ENCODE results near the gene AKNA. TPM values are rescaled to one million over a fixed set of nuclear protein-coding genes. Genes with fewer than 3 reads are reported as not detected.
A peak's percentile ranks its signal among the peaks of the same experiment; 100 is the strongest.
"Not testable (repeated sequence)": the region's sequence is repeated elsewhere in the genome, so short reads cannot be mapped to it uniquely, and the experiment has no call there.

The AKNA gene
- total RNA-seq, 2 donors from 2014 or later = 263 to 323 TPM

GRCh38 chr9:114328357-114328820, 59.4 kb downstream of the AKNA start:
- H3K36me3 Mint-ChIP-seq (ENCODE audit: low read depth); H3K27ac Mint-ChIP-seq; H3K4me1 Mint-ChIP-seq; ATAC-seq; H3K27me3 Mint-ChIP-seq; H3K9me3 ChIP-seq (ENCODE audit: control insufficient read depth, low read length, poor library complexity, severe bottlenecking); DNase-seq; H3K4me3 Mint-ChIP-seq: not testable (repeated sequence)

- DNase-seq = no peak
- H3K9me3 ChIP-seq (ENCODE audit: control insufficient read depth, low read length, poor library complexity, severe bottlenecking) = no peaks in the 10 kb centered on the region
- no peak overlapping the region for H3K27ac Mint-ChIP-seq
- no peak overlapping the region for H3K4me3 Mint-ChIP-seq
- H3K36me3 Mint-ChIP-seq (ENCODE audit: low read depth) = no peaks in the 10 kb centered on the region
- ATAC-seq = no peak
- no peaks in the 10 kb centered on the region for H3K27me3 Mint-ChIP-seq
- H3K4me1 Mint-ChIP-seq = peaks cover 9% of the 10 kb centered on the region
Observed at GRCh38 chr9:114327749-114328148, 60.0 kb downstream of the AKNA start.

GRCh38 chr9:114325684-114326254, 62.0 kb downstream of the AKNA start:
- not testable (repeated sequence) for H3K27ac Mint-ChIP-seq; DNase-seq; H3K9me3 ChIP-seq (ENCODE audit: control insufficient read depth, low read length, poor library complexity, severe bottlenecking); H3K36me3 Mint-ChIP-seq (ENCODE audit: low read depth); H3K4me1 Mint-ChIP-seq; ATAC-seq; H3K27me3 Mint-ChIP-seq; H3K4me3 Mint-ChIP-seq

- DNase-seq = not testable (repeated sequence)
- peak; percentile 14 for ATAC-seq
Observed at GRCh38 chr9:114324965-114325364, 62.8 kb downstream of the AKNA start.

GRCh38 chr9:114324492-114324891, 63.3 kb downstream of the AKNA start:
- no peak for DNase-seq
- Mint-ChIP-seq H3K27ac (no peak overlapping the region), H3K36me3 (ENCODE audit: low read depth) (no peaks in the 10 kb centered on the region), H3K27me3 (peaks cover 9% of the 10 kb centered on the region), H3K4me1 (no peaks in the 10 kb centered on the region), H3K4me3 (no peak overlapping the region)
- no peaks in the 10 kb centered on the region for H3K9me3 ChIP-seq (ENCODE audit: control insufficient read depth, low read length, poor library complexity, severe bottlenecking)
- ATAC-seq = no peak

More at GRCh38 chr9:114324965-114325364, 62.8 kb downstream of the AKNA start:
- H3K27me3 Mint-ChIP-seq; H3K27ac Mint-ChIP-seq; H3K4me3 Mint-ChIP-seq; H3K4me1 Mint-ChIP-seq; H3K9me3 ChIP-seq (ENCODE audit: control insufficient read depth, low read length, poor library complexity, severe bottlenecking); H3K36me3 Mint-ChIP-seq (ENCODE audit: low read depth): not testable (repeated sequence)

GRCh38 chr9:114323849-114324248, 63.9 kb downstream of the AKNA start:
- not testable (repeated sequence) for H3K4me3 Mint-ChIP-seq; H3K4me1 Mint-ChIP-seq; H3K36me3 Mint-ChIP-seq (ENCODE audit: low read depth); H3K9me3 ChIP-seq (ENCODE audit: control insufficient read depth, low read length, poor library complexity, severe bottlenecking); H3K27ac Mint-ChIP-seq; ATAC-seq; DNase-seq
- H3K27me3 Mint-ChIP-seq = peaks cover 15% of the 10 kb centered on the region

- H3K27me3 Mint-ChIP-seq = peaks cover 20% of the 10 kb centered on the region
- not testable (repeated sequence) for H3K4me3 Mint-ChIP-seq; H3K36me3 Mint-ChIP-seq (ENCODE audit: low read depth); DNase-seq; ATAC-seq; H3K9me3 ChIP-seq (ENCODE audit: control insufficient read depth, low read length, poor library complexity, severe bottlenecking); H3K27ac Mint-ChIP-seq; H3K4me1 Mint-ChIP-seq
Observed at GRCh38 chr9:114322831-114323531, 64.8 kb downstream of the AKNA start, which contains the start of gene ORM1. TSS of gene ORM1 (plus strand) at chr9:114323098. CDS start at chr9:114323134, 36 bp downstream.

- H3K4me1 Mint-ChIP-seq; H3K9me3 ChIP-seq (ENCODE audit: control insufficient read depth, low read length, poor library complexity, severe bottlenecking); H3K4me3 Mint-ChIP-seq; H3K36me3 Mint-ChIP-seq (ENCODE audit: low read depth); H3K27ac Mint-ChIP-seq; ATAC-seq; DNase-seq: not testable (repeated sequence)
- H3K27me3 Mint-ChIP-seq = peaks cover 20% of the 10 kb centered on the region
Observed at GRCh38 chr9:114322160-114322818, 65.5 kb downstream of the AKNA start.

- Mint-ChIP-seq H3K27me3 (peaks cover 20% of the 10 kb centered on the region), H3K4me3 (no peak overlapping the region), H3K36me3 (ENCODE audit: low read depth) (no peaks in the 10 kb centered on the region), H3K4me1 (no peaks in the 10 kb centered on the region), H3K27ac (no peak overlapping the region)
- H3K9me3 ChIP-seq (ENCODE audit: control insufficient read depth, low read length, poor library complexity, severe bottlenecking) = no peaks in the 10 kb centered on the region
- DNase-seq (no peak), ATAC-seq (no peak)
Observed at GRCh38 chr9:114321759-114322158, 66.0 kb downstream of the AKNA start.

GRCh38 chr9:114320710-114321109, 67.1 kb downstream of the AKNA start:
- ATAC-seq, H3K4me3 Mint-ChIP-seq, DNase-seq: not testable (repeated sequence)

GRCh38 chr9:114319147-114319546, 68.6 kb downstream of the AKNA start:
- Mint-ChIP-seq H3K36me3 (ENCODE audit: low read depth) (peaks cover 2% of the 10 kb centered on the region), H3K4me3 (no peak overlapping the region)
- no peak for DNase-seq

More at GRCh38 chr9:114320710-114321109, 67.1 kb downstream of the AKNA start:
- not testable (repeated sequence) for H3K4me1 Mint-ChIP-seq; H3K36me3 Mint-ChIP-seq (ENCODE audit: low read depth); H3K27ac Mint-ChIP-seq; H3K9me3 ChIP-seq (ENCODE audit: control insufficient read depth, low read length, poor library complexity, severe bottlenecking)
- peaks cover 20% of the 10 kb centered on the region for H3K27me3 Mint-ChIP-seq

GRCh38 chr9:114318416-114318815, 69.4 kb downstream of the AKNA start:
- no peak overlapping the region for H3K4me3 Mint-ChIP-seq
- H3K36me3 Mint-ChIP-seq (ENCODE audit: low read depth) = peaks cover 2% of the 10 kb centered on the region
- no peak for ATAC-seq
- no peaks in the 10 kb centered on the region for H3K9me3 ChIP-seq (ENCODE audit: control insufficient read depth, low read length, poor library complexity, severe bottlenecking)
- no peaks in the 10 kb centered on the region for H3K4me1 Mint-ChIP-seq
- no peak for DNase-seq
- H3K27me3 Mint-ChIP-seq = peaks cover 20% of the 10 kb centered on the region
- no peak overlapping the region for H3K27ac Mint-ChIP-seq

More at GRCh38 chr9:114319147-114319546, 68.6 kb downstream of the AKNA start:
- H3K9me3 ChIP-seq (ENCODE audit: control insufficient read depth, low read length, poor library complexity, severe bottlenecking) = no peaks in the 10 kb centered on the region
- no peak overlapping the region for H3K27ac Mint-ChIP-seq
- peaks cover 20% of the 10 kb centered on the region for H3K27me3 Mint-ChIP-seq
- no peak for ATAC-seq
- H3K4me1 Mint-ChIP-seq = no peaks in the 10 kb centered on the region

- DNase-seq (no peak), ATAC-seq (no peak)
- H3K27ac Mint-ChIP-seq = no peak overlapping the region
- H3K4me1 Mint-ChIP-seq = no peaks in the 10 kb centered on the region
- peaks cover 20% of the 10 kb centered on the region for H3K27me3 Mint-ChIP-seq
- H3K4me3 Mint-ChIP-seq = no peak overlapping the region
- H3K36me3 Mint-ChIP-seq (ENCODE audit: low read depth) = peaks cover 2% of the 10 kb centered on the region
- no peaks in the 10 kb centered on the region for H3K9me3 ChIP-seq (ENCODE audit: control insufficient read depth, low read length, poor library complexity, severe bottlenecking)
Observed at GRCh38 chr9:114317665-114318357, 70.0 kb downstream of the AKNA start.

All from T-helper 17 cell (primary cell).